ENCODE data around the gene KRT81. TPM values are rescaled to one million over a fixed set of nuclear protein-coding genes. Genes with fewer than 3 reads are reported as not detected.

KRT81 gene
- total RNA-seq, 1 donor from 2014 or later: 1.2 TPM

DNA sequence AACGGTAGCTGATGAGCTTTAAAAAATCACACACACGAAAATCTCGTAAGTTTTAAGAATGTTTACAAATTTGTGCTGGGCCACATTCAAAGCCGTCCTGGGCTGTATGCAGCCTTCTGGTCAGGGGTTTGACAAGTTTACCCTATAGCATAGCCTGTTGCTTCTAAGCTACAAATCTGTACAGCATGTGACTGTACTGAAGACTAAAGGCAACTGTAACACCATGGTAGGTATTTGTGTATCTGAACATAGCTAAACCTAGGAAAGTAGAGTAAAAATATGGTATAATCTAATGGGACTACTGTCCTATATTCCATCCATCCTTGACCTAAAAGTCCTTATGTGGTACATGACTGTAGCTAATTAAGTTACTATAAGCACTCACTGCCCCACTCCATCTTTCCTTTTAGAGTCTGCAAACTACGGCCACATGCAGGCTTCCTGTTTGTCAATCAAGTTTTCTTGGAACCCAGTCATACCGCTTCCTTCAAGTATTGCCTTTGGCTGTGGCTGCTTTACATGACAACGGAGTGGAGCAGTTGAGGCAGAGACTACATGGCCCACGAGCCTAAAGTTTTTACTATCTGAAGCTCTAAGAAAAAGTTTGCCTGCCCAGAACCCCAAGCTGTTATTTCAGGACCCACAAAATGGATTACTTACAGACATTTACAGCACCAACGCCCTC lies 39.8 kb downstream of the KRT81 start:
- H3K4me3 ChIP-seq (ENCODE audit: insufficient read depth, low read depth, low read length): no peak overlapping the region
- peaks cover 77% of the 10 kb centered on the region for H3K27me3 Mint-ChIP-seq (ENCODE audit: low read depth, unreplicated experiment)
- H3K36me3 Mint-ChIP-seq (ENCODE audit: low read depth, unreplicated experiment): peaks cover 2% of the 10 kb centered on the region
- FAIRE-seq (no peak), DNase-seq (ENCODE audit: low read depth) (no peak)
- no peak for TF ChIP-seq EZH2 (IDR thresholded peaks at IDR 0.05; ENCODE audit: insufficient read depth, low read length)
- TF ChIP-seq, protein P1, sequence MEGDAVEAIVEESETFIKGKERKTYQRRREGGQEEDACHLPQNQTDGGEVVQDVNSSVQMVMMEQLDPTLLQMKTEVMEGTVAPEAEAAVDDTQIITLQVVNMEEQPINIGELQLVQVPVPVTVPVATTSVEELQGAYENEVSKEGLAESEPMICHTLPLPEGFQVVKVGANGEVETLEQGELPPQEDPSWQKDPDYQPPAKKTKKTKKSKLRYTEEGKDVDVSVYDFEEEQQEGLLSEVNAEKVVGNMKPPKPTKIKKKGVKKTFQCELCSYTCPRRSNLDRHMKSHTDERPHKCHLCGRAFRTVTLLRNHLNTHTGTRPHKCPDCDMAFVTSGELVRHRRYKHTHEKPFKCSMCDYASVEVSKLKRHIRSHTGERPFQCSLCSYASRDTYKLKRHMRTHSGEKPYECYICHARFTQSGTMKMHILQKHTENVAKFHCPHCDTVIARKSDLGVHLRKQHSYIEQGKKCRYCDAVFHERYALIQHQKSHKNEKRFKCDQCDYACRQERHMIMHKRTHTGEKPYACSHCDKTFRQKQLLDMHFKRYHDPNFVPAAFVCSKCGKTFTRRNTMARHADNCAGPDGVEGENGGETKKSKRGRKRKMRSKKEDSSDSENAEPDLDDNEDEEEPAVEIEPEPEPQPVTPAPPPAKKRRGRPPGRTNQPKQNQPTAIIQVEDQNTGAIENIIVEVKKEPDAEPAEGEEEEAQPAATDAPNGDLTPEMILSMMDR (IDR thresholded peaks at IDR 0.05; ENCODE audit: insufficient read depth, low read depth, low read length): no peak
- no peak overlapping the region for H3K4me2 ChIP-seq (ENCODE audit: low read length)
- no peak overlapping the region for H3K27ac Mint-ChIP-seq (ENCODE audit: unreplicated experiment)
- H3K9me3 Mint-ChIP-seq (ENCODE audit: unreplicated experiment): peaks cover 5% of the 10 kb centered on the region
- peaks cover 19% of the 10 kb centered on the region for H3K27me3 ChIP-seq (ENCODE audit: insufficient read depth, low read length)
- no peaks in the 10 kb centered on the region for H4K20me1 ChIP-seq (ENCODE audit: insufficient read depth, low read length)
- peaks cover 13% of the 10 kb centered on the region for H3K4me1 Mint-ChIP-seq (ENCODE audit: low read depth, unreplicated experiment)
- H2AFZ ChIP-seq (ENCODE audit: low read depth, low read length): no peak overlapping the region
- no peak overlapping the region for H3K4me3 Mint-ChIP-seq (ENCODE audit: unreplicated experiment)
- no peak overlapping the region for H3K27ac ChIP-seq (ENCODE audit: low read depth, low read length)
- H3K9me3 ChIP-seq (ENCODE audit: insufficient read depth, low read depth, low read length): no peaks in the 10 kb centered on the region
- H3K79me2 ChIP-seq (ENCODE audit: insufficient read depth, low read length): no peaks in the 10 kb centered on the region
- peaks cover 12% of the 10 kb centered on the region for H3K4me1 ChIP-seq (ENCODE audit: insufficient read depth, low read length)
- H3K36me3 ChIP-seq (ENCODE audit: insufficient read depth, low read length): no peaks in the 10 kb centered on the region
- H3K9ac ChIP-seq (ENCODE audit: low read length): no peak overlapping the region

DNA sequence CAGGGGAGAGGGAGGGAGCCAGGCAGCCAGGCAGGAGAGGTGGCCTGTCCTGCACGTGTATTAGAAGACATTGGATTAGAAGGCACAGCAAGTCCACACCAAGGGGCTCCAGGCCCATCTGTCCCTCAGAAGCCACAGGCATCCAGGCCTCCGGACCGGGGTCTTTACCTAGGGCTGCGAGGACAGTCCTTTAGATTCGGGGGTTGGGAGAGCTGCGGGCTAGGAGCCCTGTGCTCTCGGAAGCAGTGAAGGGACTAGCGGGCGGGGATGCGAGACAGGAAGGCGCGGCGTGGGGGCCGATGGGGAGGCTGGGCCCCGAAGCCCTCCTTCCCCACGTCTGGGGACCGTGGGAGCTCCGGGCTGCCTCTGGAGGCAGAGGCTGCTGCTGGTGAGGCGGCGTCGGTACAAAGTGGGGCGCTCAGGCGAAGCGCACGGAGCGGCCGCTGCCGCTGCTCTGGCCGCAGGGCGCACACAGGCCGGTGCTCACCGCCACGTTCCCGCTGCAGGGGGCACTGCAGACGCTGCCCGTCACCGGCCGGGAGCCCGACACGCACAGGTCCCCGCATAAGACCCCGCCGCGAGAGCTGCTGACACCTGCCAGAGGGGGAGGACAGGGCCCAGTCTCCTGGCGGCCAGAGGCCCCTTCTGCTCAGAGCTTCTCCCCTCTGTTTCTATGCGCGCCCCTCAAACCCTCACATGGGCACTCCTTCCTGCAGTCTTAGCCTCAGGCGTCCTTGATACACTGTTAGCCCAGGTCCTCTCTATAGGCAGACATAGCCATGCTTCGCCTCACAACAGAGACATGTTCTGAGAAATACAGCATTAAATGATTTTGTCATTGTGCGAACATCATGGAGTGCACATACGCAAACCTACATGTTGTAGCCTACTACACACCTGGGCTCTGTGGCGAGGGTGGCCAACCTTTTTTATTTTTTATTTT lies 41.0 kb downstream of the KRT81 start:
- H3K27me3 Mint-ChIP-seq (ENCODE audit: low read depth, unreplicated experiment): peaks cover 71% of the 10 kb centered on the region

More for the DNA sequence above, 41.0 kb downstream of the KRT81 start:
- H3K4me1 Mint-ChIP-seq (ENCODE audit: low read depth, unreplicated experiment): peaks cover 20% of the 10 kb centered on the region
- no peak for FAIRE-seq
- H3K36me3 ChIP-seq (ENCODE audit: insufficient read depth, low read length): no peaks in the 10 kb centered on the region
- peak overlapping the region; percentile 9 for H3K4me2 ChIP-seq (ENCODE audit: low read length)
- no peaks in the 10 kb centered on the region for H3K79me2 ChIP-seq (ENCODE audit: insufficient read depth, low read length)
- H3K9ac ChIP-seq (ENCODE audit: low read length): no peak overlapping the region
- no peak overlapping the region for H3K4me3 Mint-ChIP-seq (ENCODE audit: unreplicated experiment)
- H3K4me3 ChIP-seq (ENCODE audit: insufficient read depth, low read depth, low read length): no peak overlapping the region
- TF ChIP-seq EZH2 (IDR thresholded peaks at IDR 0.05; ENCODE audit: insufficient read depth, low read length): peak; percentile 51
- TF ChIP-seq, protein P1 (IDR thresholded peaks at IDR 0.05; ENCODE audit: insufficient read depth, low read depth, low read length): no peak
- H4K20me1 ChIP-seq (ENCODE audit: insufficient read depth, low read length): no peaks in the 10 kb centered on the region
- H3K27ac Mint-ChIP-seq (ENCODE audit: unreplicated experiment): no peak overlapping the region
- peaks cover 12% of the 10 kb centered on the region for H3K4me1 ChIP-seq (ENCODE audit: insufficient read depth, low read length)
- peaks cover 4% of the 10 kb centered on the region for H3K36me3 Mint-ChIP-seq (ENCODE audit: low read depth, unreplicated experiment)
- DNase-seq (ENCODE audit: low read depth): no peak
- H3K9me3 ChIP-seq (ENCODE audit: insufficient read depth, low read depth, low read length): no peaks in the 10 kb centered on the region
- H3K27ac ChIP-seq (ENCODE audit: low read depth, low read length): no peak overlapping the region
- peaks cover 2% of the 10 kb centered on the region for H3K9me3 Mint-ChIP-seq (ENCODE audit: unreplicated experiment)
- H3K27me3 ChIP-seq (ENCODE audit: insufficient read depth, low read length): peaks cover 14% of the 10 kb centered on the region
- H2AFZ ChIP-seq (ENCODE audit: low read depth, low read length): no peak overlapping the region

All from astrocyte (in vitro differentiated cells and primary cell).